ENCODE data around the gene SLITRK6.

- TF ChIP-seq CTCF (IDR thresholded peaks at IDR 0.05; ENCODE audit: low read depth, low read length), result no peak
- TF ChIP-seq POLR2A (IDR thresholded peaks at IDR 0.05; ENCODE audit: extremely low read depth, insufficient read length), result no peak
These were observed at the start of gene SLITRK6 for GRCh38 chr13:85799097-85799582.

All from NB4 (cell line).